DMS 273 treated with DMSO at 0.1 percent for 48 hours (cell line): ENCODE data around the gene CSAD.

Source experiments
- DNase-seq: peaks from one replicate; lab custom pipeline; 2025; lab: John Stamatoyannopoulos, UW

CSAD gene, protein sequence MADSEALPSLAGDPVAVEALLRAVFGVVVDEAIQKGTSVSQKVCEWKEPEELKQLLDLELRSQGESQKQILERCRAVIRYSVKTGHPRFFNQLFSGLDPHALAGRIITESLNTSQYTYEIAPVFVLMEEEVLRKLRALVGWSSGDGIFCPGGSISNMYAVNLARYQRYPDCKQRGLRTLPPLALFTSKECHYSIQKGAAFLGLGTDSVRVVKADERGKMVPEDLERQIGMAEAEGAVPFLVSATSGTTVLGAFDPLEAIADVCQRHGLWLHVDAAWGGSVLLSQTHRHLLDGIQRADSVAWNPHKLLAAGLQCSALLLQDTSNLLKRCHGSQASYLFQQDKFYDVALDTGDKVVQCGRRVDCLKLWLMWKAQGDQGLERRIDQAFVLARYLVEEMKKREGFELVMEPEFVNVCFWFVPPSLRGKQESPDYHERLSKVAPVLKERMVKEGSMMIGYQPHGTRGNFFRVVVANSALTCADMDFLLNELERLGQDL

DNA sequence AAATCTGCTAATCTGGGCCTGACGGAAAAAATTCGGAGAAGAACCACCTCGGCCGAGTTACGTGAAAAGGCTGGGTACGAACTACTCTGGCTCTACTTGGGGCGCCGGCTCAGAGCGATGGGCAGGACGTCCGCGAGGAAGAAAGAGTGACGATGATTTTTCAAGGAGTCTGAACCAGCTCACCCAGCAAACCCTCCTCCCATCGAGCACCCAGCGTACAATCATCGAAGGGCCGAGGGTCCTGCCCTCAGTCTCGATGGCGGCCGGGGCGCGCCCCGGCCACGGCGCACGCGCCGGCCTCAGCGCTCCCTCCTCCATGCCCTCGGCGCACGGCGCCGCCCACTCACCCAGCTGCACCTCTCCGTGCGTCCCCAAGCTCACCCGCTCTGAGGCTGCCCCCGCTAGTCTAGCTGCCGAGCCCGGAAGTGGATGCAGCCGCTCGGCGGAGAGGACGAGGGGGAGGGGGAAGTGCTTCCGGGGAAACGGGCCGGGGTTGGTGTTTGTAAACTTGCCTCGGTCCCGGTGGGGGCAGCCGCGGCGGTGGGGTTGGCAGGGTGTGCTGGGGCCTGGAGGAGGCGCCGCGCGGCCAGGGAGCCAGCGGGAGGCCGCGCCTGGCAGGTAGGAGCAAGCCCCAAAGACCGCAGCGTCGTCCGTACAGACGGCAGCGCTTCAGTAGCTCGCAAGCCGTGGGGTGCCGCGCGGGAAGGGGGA, at the start of gene CSAD, which contains the start of gene ZNF740:
CSAD (minus strand) TSS at position 706 of the 711 bp plus-strand sequence. CDS start 7,455 bp downstream, outside the sequence.
ZNF740 (plus strand) TSS at position 503 of the 711 bp plus-strand sequence. CDS start 1,262 bp downstream, outside the sequence.
- DNase-seq = peak; percentile 84

DNA sequence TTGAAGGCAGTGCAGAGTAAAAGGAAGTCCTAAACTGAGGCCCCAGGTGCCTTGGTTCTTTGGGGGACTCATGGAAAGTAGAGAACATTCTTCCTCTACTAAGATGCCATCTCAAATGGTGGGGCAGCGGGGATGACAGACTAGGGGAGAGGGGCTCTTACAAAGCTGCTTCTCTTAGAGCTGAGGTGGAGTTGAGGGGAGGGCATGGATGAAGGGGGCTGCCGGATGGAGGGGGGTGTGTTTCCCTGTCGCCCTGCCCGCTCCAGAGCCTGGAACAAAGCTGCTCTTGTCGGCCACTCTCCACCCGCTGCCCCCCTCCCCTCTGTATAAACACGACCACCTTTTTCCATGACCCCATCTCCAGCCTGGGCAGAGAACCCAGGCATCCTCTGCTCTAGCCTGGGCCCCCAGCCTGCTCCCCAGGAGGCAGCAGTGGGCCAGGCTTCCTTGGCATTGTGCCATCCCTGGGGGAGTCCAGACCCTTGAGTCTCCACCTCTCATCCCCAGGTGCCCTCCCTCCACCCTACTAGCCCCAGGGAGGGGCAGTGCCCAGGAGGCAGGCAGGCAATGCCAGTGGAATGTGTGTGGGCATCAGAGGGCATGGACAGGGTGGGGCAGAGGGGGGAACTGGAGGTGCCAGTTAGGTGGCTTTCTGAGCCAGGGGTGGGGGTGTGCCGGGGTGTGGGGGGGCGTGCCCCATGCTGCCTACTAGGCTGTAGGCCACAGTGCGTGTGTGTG, 49.6 kb upstream of the CSAD start:
- DNase-seq = no peak

- no peak for DNase-seq
Measured at GRCh38 chr12:53229454-53229853, 48.7 kb upstream of the CSAD start.

- no peak for DNase-seq
Measured at GRCh38 chr12:53227836-53228235, 47.1 kb upstream of the CSAD start.

GRCh38 chr12:53227341-53227740, 46.6 kb upstream of the CSAD start:
- DNase-seq = no peak

DNA sequence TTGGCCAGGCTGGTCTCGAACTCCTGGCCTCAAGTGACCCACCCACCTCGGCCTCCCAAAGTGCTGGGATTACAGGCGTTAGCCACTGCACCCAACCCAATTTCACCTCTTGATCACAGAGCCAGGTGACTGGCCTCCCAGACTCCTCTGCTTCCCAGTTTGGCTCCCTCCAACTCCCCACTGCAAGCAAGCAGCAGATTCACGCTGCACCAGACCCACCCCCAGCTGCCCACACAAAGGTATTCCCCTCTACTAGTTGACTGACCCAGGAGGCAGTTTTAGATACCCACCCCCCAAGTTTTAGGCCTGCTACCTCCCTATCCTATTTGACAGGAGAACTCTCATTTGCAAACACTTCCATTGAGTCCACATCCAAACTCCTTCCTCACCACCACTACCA, 46.1 kb upstream of the CSAD start:
- no peak for DNase-seq

- DNase-seq = no peak
Measured at GRCh38 chr12:53225635-53226424, 45.1 kb upstream of the CSAD start.

GRCh38 chr12:53224897-53225634, 44.3 kb upstream of the CSAD start:
- no peak for DNase-seq

DNA sequence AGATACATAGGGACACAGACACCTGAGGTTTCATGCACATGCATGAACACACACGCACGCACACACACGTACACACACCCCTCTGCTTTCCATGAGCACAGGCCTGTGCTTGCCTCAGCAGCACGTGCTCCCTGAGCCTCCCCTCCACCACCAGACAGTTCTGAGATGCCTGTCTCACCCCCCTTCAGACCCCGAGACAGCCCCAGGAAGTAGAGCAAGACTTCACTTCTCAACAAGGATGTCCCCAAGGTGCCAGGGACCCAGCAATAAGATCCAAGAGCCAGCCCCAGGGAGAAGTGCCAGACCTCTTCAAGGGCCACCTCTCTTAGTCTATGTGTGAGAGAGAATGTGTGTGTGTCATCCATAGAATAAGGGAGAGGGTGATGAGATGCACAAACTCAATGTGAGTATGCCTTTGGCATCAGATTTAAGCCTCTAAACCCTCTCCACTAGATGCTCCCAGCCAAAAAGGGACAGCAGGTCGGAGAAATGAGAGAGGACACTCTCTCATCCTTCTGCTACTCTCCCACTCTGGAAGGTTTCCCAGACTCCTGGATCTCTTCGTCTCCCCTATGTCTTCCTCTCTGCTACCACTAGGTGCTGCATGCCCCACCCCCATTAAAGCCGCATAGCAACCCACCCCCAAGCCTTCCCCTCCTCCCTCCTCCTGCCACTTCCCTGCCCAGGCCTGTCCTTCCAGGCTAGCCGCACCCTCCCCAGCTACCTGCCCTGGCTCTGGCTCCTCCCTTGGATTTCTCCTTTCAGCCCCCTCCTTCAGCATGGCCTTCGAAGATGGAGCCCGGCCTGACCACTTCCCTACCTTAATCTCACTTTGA, 43.6 kb upstream of the CSAD start:
- peak; percentile 12 for DNase-seq

DNA sequence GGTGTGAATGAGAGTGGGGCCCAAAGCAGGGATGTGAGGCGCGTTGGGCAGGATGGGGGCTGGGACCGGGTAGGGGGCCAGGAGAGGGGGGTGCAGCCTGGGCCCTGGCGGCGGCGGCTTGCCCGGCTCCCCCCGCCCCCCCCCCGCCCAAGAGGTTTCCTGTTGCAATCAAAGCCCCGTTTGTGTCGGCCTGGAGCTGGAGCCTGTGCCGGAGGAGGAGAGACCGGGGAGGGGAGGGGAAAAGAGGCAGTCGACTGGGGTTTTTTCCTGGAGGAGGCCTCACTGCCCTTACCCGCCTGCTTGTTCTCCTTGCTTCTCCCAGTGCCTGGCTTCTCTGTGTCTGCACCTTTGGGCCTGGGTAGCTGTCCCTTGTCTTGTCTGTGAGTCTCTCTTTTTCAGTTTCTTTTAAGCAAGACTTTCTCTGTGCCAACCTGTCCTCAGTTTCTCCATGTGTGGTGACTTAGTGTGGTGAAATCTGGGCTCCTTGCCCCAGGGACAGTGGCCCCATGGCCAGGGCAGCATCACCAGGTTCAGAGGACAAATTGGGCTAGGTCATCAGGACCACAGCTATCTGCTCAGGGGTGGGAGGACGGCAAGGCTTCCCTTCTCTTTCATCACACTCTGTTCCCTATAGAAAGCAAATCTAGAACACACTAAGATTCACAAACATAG, 42.8 kb upstream of the CSAD start:
- DNase-seq = no peak

DNA sequence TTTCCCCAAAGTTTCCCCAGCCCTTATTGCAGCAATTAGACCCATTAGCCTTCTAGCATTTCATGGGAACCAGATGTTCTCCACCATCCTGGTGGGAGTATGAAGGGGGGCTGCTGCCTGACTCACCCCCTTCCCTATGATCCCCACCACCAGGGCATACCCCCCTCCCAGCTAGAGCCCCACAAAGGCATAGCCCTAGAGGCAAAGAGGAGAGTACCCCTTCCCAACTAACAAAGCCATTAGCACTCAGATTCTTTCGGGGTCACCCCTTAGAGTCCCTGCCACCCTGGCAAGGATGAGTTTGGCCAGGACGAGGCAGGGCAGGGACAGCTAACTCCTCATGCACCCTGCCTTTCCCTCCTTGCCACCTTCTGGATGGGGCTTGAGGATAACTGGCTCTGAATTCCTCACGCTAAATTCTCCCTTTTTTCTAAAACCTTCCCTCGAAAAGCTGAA, 42.1 kb upstream of the CSAD start:
- no peak for DNase-seq

DNA sequence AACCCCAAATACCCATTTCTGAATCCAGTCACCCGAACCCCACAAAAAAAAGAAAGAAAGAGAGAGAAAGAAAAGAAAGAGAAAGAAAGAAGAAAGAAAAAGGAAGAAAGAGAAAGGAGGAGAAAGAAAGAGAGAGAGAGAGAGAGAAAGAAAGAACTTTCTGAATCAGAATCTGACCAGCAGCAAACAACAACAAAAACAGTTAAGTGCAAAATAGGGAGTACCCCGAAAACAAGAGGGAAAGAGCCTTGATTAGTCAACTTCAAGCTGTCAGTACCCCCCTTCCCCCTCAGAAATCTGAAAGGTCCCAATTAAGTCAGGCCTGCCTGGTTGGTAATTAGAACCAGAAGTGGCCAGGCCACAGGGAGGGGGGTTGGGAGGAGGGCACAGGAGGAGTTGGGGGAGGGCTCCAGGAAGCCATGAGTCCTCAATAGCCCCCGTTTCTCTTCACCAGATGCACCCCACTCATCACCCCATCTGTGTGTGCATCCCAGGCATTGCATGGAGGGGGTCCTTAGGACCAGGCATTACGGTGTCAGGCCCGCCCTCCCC, 41.5 kb upstream of the CSAD start:
- DNase-seq = no peak

GRCh38 chr12:53221203-53222080, 40.7 kb upstream of the CSAD start:
- no peak for DNase-seq

DNA sequence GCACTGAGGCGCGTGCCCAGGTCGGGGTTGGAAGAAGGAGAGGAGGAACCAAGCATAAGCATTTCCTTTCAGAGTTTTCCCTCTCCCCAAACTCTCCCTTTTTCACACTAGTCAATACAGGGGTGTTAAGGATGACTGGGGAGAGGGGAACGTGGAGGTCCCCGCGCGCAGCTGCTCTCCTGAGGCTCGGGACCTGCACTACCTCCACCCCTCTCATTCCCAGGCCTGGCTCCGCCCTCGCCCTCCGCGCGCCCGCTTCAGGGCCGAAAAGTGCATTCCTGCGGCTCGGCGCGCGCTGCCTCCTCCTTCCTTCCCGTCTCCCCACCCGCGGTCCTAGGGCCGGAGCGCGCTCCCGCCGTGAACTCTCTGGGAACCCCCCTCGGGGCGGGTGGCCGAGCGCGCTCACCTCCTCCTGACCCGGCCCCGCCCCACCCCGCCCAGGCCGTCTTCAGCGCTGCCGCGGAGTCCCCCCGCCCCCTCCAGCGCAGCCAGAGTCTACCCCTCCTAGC, 40.0 kb upstream of the CSAD start:
- DNase-seq = peak; percentile 50

DNA sequence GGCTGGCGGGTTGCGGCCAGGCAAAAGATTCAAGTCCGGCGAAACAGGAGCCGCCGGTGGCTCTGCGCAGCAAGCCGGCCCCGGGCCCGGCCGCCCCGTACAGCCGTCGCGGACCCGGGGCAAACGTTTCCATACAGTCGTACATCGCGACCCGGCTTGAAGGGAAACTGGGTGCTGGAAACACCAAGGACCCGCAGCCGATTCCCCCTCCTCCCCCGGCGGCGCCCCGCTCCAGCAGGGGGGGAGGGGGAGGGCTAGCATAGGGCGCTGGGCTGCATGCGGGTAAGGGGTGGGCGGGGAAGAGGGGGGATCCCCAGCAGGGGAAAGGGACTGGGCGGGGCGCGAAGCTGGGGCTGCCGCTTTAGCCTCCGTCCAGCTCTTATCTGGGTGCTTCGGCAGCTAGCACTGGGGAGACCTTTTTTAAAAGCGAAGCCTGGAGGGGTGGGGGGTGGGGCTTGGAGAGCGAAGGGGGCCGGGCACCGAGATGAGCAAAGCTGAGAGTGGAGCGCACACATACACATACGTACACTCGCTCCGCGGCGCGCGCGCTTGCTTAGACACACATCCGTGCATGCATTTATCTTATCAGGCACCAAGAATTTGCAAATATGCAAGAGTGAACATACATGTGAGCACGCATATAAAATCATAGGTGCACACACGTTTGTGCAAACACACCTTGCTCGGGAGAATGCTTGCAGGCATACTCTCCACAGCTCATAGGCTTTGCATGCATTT, 39.4 kb upstream of the CSAD start:
- DNase-seq = no peak

DNA sequence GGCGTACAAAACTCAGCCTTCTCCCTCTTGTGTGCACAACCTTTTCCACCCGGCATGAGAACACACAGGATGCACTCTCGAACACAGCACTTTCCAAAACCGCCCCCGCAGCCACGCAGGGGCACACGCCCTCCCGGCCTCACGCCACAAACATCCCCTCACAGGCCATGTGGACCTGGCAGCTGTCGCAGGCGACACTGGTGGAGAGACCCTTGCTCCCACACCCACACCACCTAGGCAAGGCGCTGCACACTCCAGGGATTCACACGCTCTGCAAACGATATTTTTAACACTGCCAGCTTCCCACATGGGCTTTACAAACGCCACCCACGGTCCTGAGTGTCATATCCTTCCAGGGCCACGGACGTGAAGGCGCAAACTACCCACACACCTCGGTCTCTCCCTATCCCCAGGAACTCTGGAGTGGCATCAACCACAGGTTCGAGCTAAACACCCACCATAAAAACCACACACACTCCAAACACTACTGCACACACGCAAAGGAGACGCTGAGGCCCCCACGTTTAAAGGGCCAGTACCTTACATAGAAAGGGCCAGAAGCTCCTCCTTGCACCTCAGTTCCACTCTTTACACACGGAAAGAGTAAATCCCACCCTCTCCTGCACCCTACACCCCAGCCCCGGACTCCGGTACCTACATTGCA, 38.7 kb upstream of the CSAD start:
- DNase-seq = no peak
